ENCODE results near the gene SLC50A1.

DNA sequence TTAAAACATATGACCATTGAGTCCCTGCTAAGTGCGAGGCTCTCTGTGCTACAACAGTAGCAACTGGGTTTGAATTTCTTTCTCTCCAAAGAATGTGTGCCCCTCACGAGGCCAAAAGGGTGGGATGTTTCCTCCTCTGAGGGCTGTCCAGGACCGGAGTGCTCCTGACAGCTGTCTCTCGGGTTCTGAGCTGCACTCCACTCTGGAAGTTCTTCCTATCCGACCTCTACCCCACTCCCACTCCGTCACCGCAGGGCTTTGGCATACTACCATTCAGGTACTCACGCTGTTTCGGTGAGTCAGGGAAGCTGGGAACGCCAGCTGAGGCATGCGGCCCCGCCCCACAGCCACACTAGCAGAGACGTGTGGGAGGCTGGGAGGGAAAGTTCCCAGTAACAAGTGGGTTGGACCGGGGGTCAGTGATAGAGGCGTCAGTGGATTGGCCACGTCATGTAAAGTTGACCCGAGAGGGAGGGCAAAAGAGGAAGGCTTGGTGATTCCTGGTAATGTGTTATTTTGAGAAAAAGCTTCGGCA, 705 bp upstream of the SLC50A1 start:
- TF ChIP-seq EZH2 (IDR thresholded peaks at IDR 0.05; ENCODE audit: low read length, unreplicated experiment) = no peak
- TF ChIP-seq, protein P1, sequence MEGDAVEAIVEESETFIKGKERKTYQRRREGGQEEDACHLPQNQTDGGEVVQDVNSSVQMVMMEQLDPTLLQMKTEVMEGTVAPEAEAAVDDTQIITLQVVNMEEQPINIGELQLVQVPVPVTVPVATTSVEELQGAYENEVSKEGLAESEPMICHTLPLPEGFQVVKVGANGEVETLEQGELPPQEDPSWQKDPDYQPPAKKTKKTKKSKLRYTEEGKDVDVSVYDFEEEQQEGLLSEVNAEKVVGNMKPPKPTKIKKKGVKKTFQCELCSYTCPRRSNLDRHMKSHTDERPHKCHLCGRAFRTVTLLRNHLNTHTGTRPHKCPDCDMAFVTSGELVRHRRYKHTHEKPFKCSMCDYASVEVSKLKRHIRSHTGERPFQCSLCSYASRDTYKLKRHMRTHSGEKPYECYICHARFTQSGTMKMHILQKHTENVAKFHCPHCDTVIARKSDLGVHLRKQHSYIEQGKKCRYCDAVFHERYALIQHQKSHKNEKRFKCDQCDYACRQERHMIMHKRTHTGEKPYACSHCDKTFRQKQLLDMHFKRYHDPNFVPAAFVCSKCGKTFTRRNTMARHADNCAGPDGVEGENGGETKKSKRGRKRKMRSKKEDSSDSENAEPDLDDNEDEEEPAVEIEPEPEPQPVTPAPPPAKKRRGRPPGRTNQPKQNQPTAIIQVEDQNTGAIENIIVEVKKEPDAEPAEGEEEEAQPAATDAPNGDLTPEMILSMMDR (conservative IDR thresholded peaks at IDR 0.05; ENCODE audit: low read depth, low read length) = no peak

Data from PC-3 (cell line).